ENCODE data around the gene P2RY11. TPM values are rescaled to one million over a fixed set of nuclear protein-coding genes. Genes with fewer than 3 reads are reported as not detected.

P2RY11 gene
- total RNA-seq, 1 donor from 2014 or later: 42.6 TPM

- Mint-ChIP-seq H3K27me3 (no peaks in the 10 kb centered on the region), H3K9me3 (no peaks in the 10 kb centered on the region), H3K4me1 (peaks cover 33% of the 10 kb centered on the region), H3K36me3 (ENCODE audit: low read depth) (peaks cover 39% of the 10 kb centered on the region), H3K27ac (no peak overlapping the region), H3K4me3 (no peak overlapping the region)
- intact Hi-C loops (cut with micrococcal nuclease): loop anchor here (5.0 kb wide), 1 partner anchor 33 kb away; no protein-coding TSS in a partner anchor
- TF ChIP-seq, protein P1, sequence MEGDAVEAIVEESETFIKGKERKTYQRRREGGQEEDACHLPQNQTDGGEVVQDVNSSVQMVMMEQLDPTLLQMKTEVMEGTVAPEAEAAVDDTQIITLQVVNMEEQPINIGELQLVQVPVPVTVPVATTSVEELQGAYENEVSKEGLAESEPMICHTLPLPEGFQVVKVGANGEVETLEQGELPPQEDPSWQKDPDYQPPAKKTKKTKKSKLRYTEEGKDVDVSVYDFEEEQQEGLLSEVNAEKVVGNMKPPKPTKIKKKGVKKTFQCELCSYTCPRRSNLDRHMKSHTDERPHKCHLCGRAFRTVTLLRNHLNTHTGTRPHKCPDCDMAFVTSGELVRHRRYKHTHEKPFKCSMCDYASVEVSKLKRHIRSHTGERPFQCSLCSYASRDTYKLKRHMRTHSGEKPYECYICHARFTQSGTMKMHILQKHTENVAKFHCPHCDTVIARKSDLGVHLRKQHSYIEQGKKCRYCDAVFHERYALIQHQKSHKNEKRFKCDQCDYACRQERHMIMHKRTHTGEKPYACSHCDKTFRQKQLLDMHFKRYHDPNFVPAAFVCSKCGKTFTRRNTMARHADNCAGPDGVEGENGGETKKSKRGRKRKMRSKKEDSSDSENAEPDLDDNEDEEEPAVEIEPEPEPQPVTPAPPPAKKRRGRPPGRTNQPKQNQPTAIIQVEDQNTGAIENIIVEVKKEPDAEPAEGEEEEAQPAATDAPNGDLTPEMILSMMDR (IDR thresholded peaks at IDR 0.05): no peak
- ATAC-seq (ENCODE audit: low read depth) (no peak), DNase-seq (no peak)
- CTCF ChIA-PET: no interaction called here
- POLR2A ChIA-PET: no interaction called here
Measured at GRCh38 chr19:10088949-10089554, 22.4 kb upstream of the P2RY11 start.

DNA sequence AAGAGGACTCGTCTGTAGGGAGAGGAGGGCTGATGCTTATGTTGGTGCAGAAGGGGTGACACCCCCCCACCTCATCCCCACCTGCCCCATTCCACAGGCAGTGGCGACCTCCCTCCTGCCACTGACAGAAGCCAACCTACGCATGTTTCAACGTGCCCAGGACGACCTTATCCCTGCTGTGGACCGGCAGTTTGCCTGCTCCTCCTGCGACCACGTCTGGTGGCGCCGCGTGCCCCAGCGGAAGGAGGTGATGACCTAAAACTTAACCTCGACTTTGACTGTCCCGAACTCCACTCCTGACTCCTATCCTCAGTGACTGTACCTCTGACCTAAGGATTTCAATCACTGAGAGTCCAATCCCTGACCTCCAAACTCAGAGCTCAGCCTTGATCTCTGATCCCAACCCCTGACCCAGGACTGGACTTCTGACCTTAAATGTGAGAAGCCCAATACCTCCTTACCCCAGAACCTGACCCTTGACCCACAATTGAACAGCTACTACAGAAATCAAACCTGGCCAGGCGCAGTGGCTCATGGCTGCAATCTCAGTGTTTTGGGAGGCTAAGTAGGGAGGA lies 21.6 kb upstream of the P2RY11 start:
- H3K9me3 Mint-ChIP-seq: no peaks in the 10 kb centered on the region
- ATAC-seq (ENCODE audit: low read depth) (no peak), DNase-seq (no peak)
- H3K36me3 Mint-ChIP-seq (ENCODE audit: low read depth): peaks cover 39% of the 10 kb centered on the region
- no peak overlapping the region for H3K27ac Mint-ChIP-seq
- intact Hi-C loops (cut with micrococcal nuclease): loop anchor here (5.0 kb wide), 1 partner anchor 32 kb away; no protein-coding TSS in a partner anchor
- no peak overlapping the region for H3K4me3 Mint-ChIP-seq
- peaks cover 33% of the 10 kb centered on the region for H3K4me1 Mint-ChIP-seq
- TF ChIP-seq, protein P1 (IDR thresholded peaks at IDR 0.05): no peak
- H3K27me3 Mint-ChIP-seq: no peaks in the 10 kb centered on the region
- ChIA-PET POLR2A (interaction anchor here (0.7 to 1.1 kb wide), 3 partner anchors 10 to 21 kb away, joined by 3 to 6 read pairs (median 3); partner anchors contain the start of genes ANGPTL6 and P2RY11), CTCF (no interaction called here)

- Mint-ChIP-seq H3K4me3 (no peak overlapping the region), H3K36me3 (ENCODE audit: low read depth) (peaks cover 38% of the 10 kb centered on the region), H3K9me3 (no peaks in the 10 kb centered on the region), H3K27ac (no peak overlapping the region), H3K4me1 (peaks cover 34% of the 10 kb centered on the region), H3K27me3 (no peaks in the 10 kb centered on the region)
- TF ChIP-seq, protein P1 (IDR thresholded peaks at IDR 0.05): no peak
- intact Hi-C loops (cut with micrococcal nuclease): no loop called here
- CTCF ChIA-PET: no interaction called here
- POLR2A ChIA-PET: no interaction called here
- no peak for ATAC-seq (ENCODE audit: low read depth)
- DNase-seq: no peak
Measured at GRCh38 chr19:10091370-10091687, 20.2 kb upstream of the P2RY11 start.

GRCh38 chr19:10091895-10092641 lies 19.4 kb upstream of the P2RY11 start:
- H3K27me3 Mint-ChIP-seq: no peaks in the 10 kb centered on the region
- ATAC-seq (ENCODE audit: low read depth) (peak; percentile 13), DNase-seq (no peak)
- intact Hi-C loops (cut with micrococcal nuclease): no loop called here
- ChIA-PET POLR2A (interaction anchor here (1.0 kb wide), 1 partner anchor 11 kb away, joined by 5 read pairs; the partner anchor contains the start of gene ANGPTL6), CTCF (no interaction called here)
- peak overlapping the region; percentile 79 for H3K27ac Mint-ChIP-seq
- peak overlapping the region; percentile 30 for H3K4me3 Mint-ChIP-seq
- H3K4me1 Mint-ChIP-seq: peaks cover 35% of the 10 kb centered on the region
- H3K36me3 Mint-ChIP-seq (ENCODE audit: low read depth): peaks cover 38% of the 10 kb centered on the region
- no peaks in the 10 kb centered on the region for H3K9me3 Mint-ChIP-seq
- TF ChIP-seq, protein P1 (IDR thresholded peaks at IDR 0.05): no peak

- peaks cover 38% of the 10 kb centered on the region for H3K36me3 Mint-ChIP-seq (ENCODE audit: low read depth)
- POLR2A ChIA-PET: interaction anchor here (1.0 kb wide), 1 partner anchor 10 kb away, joined by 5 read pairs; the partner anchor contains the start of gene ANGPTL6
- CTCF ChIA-PET: no interaction called here
Measured at GRCh38 chr19:10092648-10093294, 18.7 kb upstream of the P2RY11 start.

More at GRCh38 chr19:10092648-10093294, 18.7 kb upstream of the P2RY11 start:
- Mint-ChIP-seq H3K4me3 (no peak overlapping the region), H3K9me3 (no peaks in the 10 kb centered on the region), H3K27me3 (no peaks in the 10 kb centered on the region), H3K4me1 (peaks cover 29% of the 10 kb centered on the region), H3K27ac (peak overlapping the region; percentile 46)
- ATAC-seq (ENCODE audit: low read depth): no peak
- intact Hi-C loops (cut with micrococcal nuclease): no loop called here
- TF ChIP-seq, protein P1 (IDR thresholded peaks at IDR 0.05): no peak
- no peak for DNase-seq
